GM19035 (cell line): ENCODE measurements around the gene CTIF.
A peak's percentile ranks its signal among the peaks of the same experiment; 100 is the strongest.

ENCODE experiments used
- ATAC-seq: cut with Tn5 transposase; IDR thresholded peaks from one replicate; pipeline ENCODE4 v1.9.1; 2021; ENCODE audit not compliant: unreplicated experiment

The CTIF gene

DNA sequence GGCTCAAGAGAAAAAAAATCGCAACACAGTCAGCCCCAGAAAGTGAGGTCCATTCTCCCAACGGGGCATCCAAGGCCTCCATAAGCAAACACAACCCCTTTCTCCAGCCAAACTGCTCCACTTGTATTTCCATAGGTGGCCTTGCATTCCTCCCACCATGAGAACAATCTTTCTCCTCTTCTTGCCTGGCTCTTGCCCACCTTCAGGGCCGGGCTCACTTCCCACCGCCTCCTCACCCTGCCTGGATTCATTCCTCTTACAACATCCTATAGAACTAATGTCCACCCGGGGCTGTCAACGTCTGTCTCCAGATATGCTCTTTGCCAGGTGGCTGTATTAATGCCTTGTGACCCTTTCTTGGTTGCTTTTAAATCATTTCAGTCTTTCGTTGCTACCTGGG, 287.4 kb downstream of the CTIF start:
- ATAC-seq = no peak

DNA sequence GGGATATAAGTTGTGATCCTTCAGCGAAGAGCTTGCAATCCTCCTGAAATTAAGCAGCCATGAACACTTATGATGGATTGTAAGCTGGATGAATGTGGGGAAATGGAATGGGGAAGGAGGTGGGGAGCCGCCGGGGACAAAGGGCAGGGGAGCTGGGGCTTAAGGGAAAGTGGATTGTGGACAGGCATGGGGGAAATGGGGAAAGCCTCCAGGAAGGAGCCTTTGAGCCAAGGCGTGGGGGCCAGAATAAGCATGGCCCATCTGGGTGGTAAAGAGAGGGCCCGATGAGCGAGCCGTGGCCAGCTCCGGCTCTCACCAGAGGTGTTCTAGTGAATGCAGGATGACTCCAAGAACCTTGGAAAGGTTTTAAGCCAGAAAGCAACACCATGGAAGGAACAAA, 288.0 kb downstream of the CTIF start:
- ATAC-seq = no peak

- ATAC-seq = no peak
These were observed 288.7 kb downstream of the CTIF start for GRCh38 chr18:48827291-48828193.

DNA sequence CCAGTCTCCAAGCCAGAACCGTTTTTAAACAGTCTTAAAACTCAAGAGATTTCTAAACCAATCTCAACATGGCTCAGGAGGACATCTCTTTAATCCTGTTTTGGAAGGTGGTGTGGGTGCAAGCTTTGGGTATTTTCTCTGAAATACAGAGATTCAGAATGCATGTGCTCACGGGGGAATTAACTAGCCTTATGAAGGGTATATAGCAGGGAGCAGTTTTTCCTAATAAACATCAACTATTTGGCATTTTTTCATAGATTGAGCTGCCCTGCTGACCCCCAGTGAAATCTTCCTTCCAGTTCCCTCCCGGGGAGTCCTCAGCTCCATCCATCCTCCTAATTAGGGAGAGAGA, 289.3 kb downstream of the CTIF start:
- ATAC-seq = no peak

- ATAC-seq = no peak
These were observed 290.0 kb downstream of the CTIF start for GRCh38 chr18:48828691-48829442.

DNA sequence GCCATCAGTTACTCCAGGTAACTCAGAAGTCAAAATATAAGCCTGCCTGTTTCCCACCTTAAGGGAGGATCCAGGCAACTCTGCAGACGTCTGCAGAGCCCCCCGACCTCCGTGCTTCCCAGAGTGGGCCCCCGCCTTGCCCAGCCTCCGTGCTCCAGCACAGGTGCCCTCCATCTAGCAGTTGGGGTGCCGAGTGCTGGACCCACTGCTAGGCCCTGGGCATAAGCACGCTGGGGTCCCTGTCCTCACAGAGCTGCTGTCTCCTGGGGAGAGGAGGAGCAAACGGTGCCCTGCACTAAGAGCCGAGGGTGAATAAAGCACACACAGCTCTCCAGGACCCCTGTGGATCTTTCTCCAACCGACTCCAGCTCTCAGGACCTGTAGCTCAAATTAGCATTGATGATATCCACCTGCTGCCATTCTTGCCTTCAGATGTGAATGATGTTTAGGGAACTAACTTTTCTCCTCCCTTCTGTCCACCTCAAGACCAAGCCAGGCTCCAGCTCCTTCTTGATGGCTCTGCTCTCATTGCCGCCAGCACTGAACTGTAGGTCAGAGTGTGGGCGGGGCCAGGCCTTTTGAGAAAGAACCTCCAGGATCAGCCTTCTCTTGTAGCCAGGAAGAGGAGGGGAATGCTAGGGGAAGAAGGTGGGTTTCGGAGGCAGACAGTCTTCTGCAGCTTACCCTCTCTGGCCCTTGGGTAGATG, 290.8 kb downstream of the CTIF start:
- no peak for ATAC-seq

GRCh38 chr18:48831113-48831759, 292.4 kb downstream of the CTIF start:
- no peak for ATAC-seq

DNA sequence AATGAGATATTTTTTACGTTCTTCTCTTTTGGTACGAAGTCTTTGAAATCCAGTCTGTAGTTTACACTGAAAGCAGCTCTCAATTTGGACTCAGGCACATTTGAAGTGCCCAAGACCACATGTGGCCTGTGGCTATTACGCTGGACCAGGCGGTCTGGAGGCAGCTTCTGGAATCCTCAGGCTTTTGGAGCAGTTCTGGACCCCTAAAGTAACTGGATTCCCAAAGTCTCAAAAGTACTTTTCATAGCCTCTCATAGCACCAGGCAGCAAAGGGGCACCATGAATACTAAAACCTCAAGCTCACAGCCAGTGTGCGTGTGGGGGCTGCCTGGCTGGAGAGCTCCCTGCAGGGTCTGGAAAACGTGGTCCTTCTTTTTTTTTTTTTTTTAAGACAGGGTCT, 293.0 kb downstream of the CTIF start:
- no peak for ATAC-seq

- no peak for ATAC-seq
These were observed 294.3 kb downstream of the CTIF start for GRCh38 chr18:48832938-48833700.

GRCh38 chr18:48833701-48834412, 295.0 kb downstream of the CTIF start:
- ATAC-seq = peak; percentile 86

- peak; percentile 62 for ATAC-seq
These were observed 295.7 kb downstream of the CTIF start for GRCh38 chr18:48834413-48835031.

GRCh38 chr18:48835119-48835518, 296.3 kb downstream of the CTIF start:
- no peak for ATAC-seq

DNA sequence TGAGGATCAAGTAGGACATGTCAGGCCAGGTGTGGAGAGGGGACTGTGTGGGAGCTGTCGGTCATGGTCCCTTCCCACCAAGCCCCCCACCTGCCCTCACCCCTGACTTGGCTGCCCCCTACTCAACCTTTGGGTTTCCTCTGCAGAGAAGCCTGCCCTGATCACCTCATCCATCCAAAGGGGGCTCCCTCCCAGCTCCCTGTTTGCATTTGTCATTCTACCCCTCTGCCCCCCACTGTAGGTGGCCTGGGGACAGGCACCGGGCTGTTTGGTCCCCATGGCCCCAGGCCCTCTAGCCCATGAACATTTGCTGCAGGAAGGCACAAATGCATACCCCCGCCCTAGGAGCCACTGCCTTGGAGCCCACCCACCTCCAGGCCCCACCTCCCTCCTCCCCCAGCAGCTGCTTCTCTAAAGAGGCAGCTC, 296.9 kb downstream of the CTIF start:
- ATAC-seq = no peak

- no peak for ATAC-seq
These were observed 297.5 kb downstream of the CTIF start for GRCh38 chr18:48836231-48836805.

GRCh38 chr18:48836806-48837615, 298.2 kb downstream of the CTIF start:
- ATAC-seq = no peak

GRCh38 chr18:48837676-48838075, 298.8 kb downstream of the CTIF start:
- ATAC-seq = no peak

DNA sequence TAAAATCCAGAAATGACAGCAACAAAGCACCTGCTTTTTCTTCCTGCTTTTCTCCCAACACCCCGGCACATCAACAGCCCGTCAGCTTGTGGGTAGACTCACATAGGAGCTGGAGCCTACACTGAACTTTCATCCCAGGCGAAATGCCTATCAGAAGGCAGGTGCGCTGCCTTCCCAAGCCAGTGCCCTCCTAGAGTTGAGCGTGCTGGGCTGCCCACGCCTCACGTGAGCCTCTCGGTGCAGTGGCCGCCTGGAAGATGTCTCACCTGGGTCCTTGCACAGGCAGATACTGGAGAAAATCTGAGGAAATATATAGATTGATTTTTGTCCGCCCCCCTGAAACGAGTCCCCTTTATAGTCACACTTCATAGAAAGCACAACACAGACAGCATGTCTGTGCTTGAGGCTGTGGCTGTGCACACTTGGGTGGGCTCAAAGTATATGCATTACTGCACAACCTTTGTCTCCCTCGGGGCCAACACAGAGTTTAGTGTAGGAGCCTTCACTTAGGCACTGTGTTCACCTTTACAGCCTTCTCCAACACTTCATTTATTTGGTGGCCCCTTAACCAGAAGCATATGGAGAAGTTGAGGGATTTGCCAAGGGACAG, 299.4 kb downstream of the CTIF start:
- ATAC-seq = no peak
